A549 (cell line): ENCODE measurements around the gene XYLT1. TPM values are rescaled to one million over a fixed set of nuclear protein-coding genes. Genes with fewer than 3 reads are reported as not detected.

Experiments used
- ATAC-seq, 2 experiments: fragments of 200-7000 bp in 1 of 2; fragments of >200 bp in 1 of 2; cut with Nextera tagmentation in 1 of 2; cut with Tn5 transposase in 1 of 2; 3 replicates each; pipeline versions ENCODE4 v1.8.0 to v1.9.1; 2018 to 2020; ENCODE audit warnings: mild to moderate bottlenecking in 1 of 2, moderate library complexity in 1 of 2
- CTCF ChIA-PET: fragments of 300-600 bp; sonication (Branson Sonifier 250); formaldehyde crosslinking; extraction: SDS; loops from one replicate; lab custom pipeline; 2021; ENCODE audit warnings: antibody characterized with exemption, inconsistent platforms; lab: Yijun Ruan, JAX
- POLR2A ChIA-PET: fragments of 350-600 bp; formaldehyde crosslinking; extraction: SDS; loops from one replicate; lab custom pipeline; 2021; ENCODE audit warnings: antibody characterized with exemption, inconsistent platforms; lab: Yijun Ruan, JAX
- DNase-seq, 2 experiments: peaks; one replicate each; pipeline versions ENCODE4 v3.0.0 to v3.0.0-alpha.2; 2011 to 2016; ENCODE audit warnings: low read depth in 1 of 2, low spot score in 1 of 2
- FAIRE-seq: peaks from 2 replicates; lab custom pipeline; 2011; peaks lifted over from hg19 to GRCh38; lab: Jason Lieb, UNC
- H3K27ac ChIP-seq, 2 experiments: fragments of >200 bp; sonication (Bioruptor Twin); formaldehyde crosslinking; 3 replicates each; pipeline ENCODE4 v1.5.1; 2016 to 2017
- H3K4me1 ChIP-seq: fragments of >200 bp; sonication (Bioruptor Twin); formaldehyde crosslinking; 3 replicates; pipeline ENCODE4 v1.6.1; 2016
- H3K4me2 ChIP-seq: fragments of >200 bp; sonication (Bioruptor Twin); formaldehyde crosslinking; 3 replicates; pipeline ENCODE4 v1.6.1; 2016
- H3K4me3 ChIP-seq: fragments of >200 bp; sonication (Bioruptor Twin); formaldehyde crosslinking; 3 replicates; pipeline ENCODE4 v1.5.1; 2016
- H3K9me3 ChIP-seq: fragments of >200 bp; sonication (Bioruptor Twin); formaldehyde crosslinking; 3 replicates; pipeline ENCODE4 v1.6.1; 2016
- MYC ChIP-seq: IDR thresholded peaks from 2 replicates; pipeline ENCODE4 v1.6.1; 2012; ENCODE audit warnings: mild to moderate bottlenecking, inconsistent platforms, low read length, improper control_type of control experiment, borderline replicate concordance
- WGBS: methylation state at CpG from one replicate; pipeline ENCODE4 v1.1.6; 2017; ENCODE audit errors: missing lambda C conversion rate; 5-methylcytosine and 5-hydroxymethylcytosine counted together
- polyA plus RNA-seq, 4 experiments: library from polyadenylated mRNA; depleted of rRNA in 3 of 4; stranded (reverse); fragments of >200 nt; fragmentation: RNase III in 1 of 4; extraction: RNeasy Plus Mini Kit Qiagen cat#74134 plus additional on column Dnase treatment in 1 of 4; gene quantifications; 2 replicates in 3 of 4; 3 replicates in 1 of 4; pipeline ENCODE4 v1.2.3, GENCODE V29; 2011 to 2017
- small RNA-seq, 6 experiments: library from RNA; depleted of rRNA; stranded (forward); fragments of <200 nt; gene quantifications; one replicate each; pipeline ENCODE3, GENCODE V24; 2012

XYLT1 gene
- polyA plus RNA-seq, 2 of the 4 experiments (the other 2 are of a cell fraction), result 0.78 to 0.88 TPM

GRCh38 chr16:17053536-17054160 lies 417.1 kb downstream of the XYLT1 start:
- 0 out of 3 replicates have a peak, but pooled peaks cover 2% of the 10 kb centered on the region for H3K9me3 ChIP-seq
- no peaks in the 10 kb centered on the region for H3K4me1 ChIP-seq
- no peak overlapping the region for H3K4me2 ChIP-seq
- ChIA-PET POLR2A (no interaction called here), CTCF (no interaction called here)
- no peak overlapping the region for H3K27ac ChIP-seq
- no peak for DNase-seq
- no peak overlapping the region for H3K4me3 ChIP-seq
- ATAC-seq, result no peak
- 4% methylated on average over 3 of the region's 4 CpGs for WGBS
- no peak for FAIRE-seq
- TF ChIP-seq MYC, result no peak

Small RNAs within 50 kb of the gene (small RNA-seq; reads per million reads assigned to genes)
- 0 to 0.04 (median 0) reads per million in 6 experiments for gene AC109446.1
